Measurements from ENCODE around the gene RIN3. TPM values are rescaled to one million over a fixed set of nuclear protein-coding genes. Genes with fewer than 3 reads are reported as not detected.

RIN3 gene
- total RNA-seq, 1 donor from 2014 or later = 2.9 TPM

- Histone ChIP-seq H3K36me3 (ENCODE audit: control insufficient read depth, insufficient read depth, low read length) (peaks cover 1% of the 10 kb centered on the region), H3K27me3 (ENCODE audit: control insufficient read depth, insufficient read depth, low read length) (no peaks in the 10 kb centered on the region), H3K4me3 (ENCODE audit: low read depth, low read length) (no peak overlapping the region)
- DNase-seq (ENCODE audit: low read depth) (no peak), FAIRE-seq (no peak)
- TF ChIP-seq CTCF (IDR thresholded peaks at IDR 0.05; ENCODE audit: insufficient read depth, low read length, severe bottlenecking) = no peak
Measured at GRCh38 chr14:92686411-92686899, 172.9 kb downstream of the RIN3 start.

GRCh38 chr14:92686900-92687427, 173.4 kb downstream of the RIN3 start:
- peak; percentile 99 for TF ChIP-seq CTCF (IDR thresholded peaks at IDR 0.05; ENCODE audit: insufficient read depth, low read length, severe bottlenecking)
- peak; percentile 22 for DNase-seq (ENCODE audit: low read depth)
- Histone ChIP-seq H3K27me3 (ENCODE audit: control insufficient read depth, insufficient read depth, low read length) (no peaks in the 10 kb centered on the region), H3K36me3 (ENCODE audit: control insufficient read depth, insufficient read depth, low read length) (peaks cover 1% of the 10 kb centered on the region), H3K4me3 (ENCODE audit: low read depth, low read length) (peak overlapping the region; percentile 19)
- no peak for FAIRE-seq

GRCh38 chr14:92687681-92688433, 174.3 kb downstream of the RIN3 start:
- H3K4me3 ChIP-seq (ENCODE audit: low read depth, low read length) = peak overlapping the region; percentile 20
- no peak for DNase-seq (ENCODE audit: low read depth)
- FAIRE-seq = no peak
- H3K27me3 ChIP-seq (ENCODE audit: control insufficient read depth, insufficient read depth, low read length) = no peaks in the 10 kb centered on the region
- no peak for TF ChIP-seq CTCF (IDR thresholded peaks at IDR 0.05; ENCODE audit: insufficient read depth, low read length, severe bottlenecking)
- peaks cover 1% of the 10 kb centered on the region for H3K36me3 ChIP-seq (ENCODE audit: control insufficient read depth, insufficient read depth, low read length)

GRCh38 chr14:92688434-92689375, 175.1 kb downstream of the RIN3 start:
- no peak overlapping the region for H3K4me3 ChIP-seq (ENCODE audit: low read depth, low read length)
- FAIRE-seq = no peak

More at GRCh38 chr14:92688434-92689375, 175.1 kb downstream of the RIN3 start:
- no peak for TF ChIP-seq CTCF (IDR thresholded peaks at IDR 0.05; ENCODE audit: insufficient read depth, low read length, severe bottlenecking)
- H3K36me3 ChIP-seq (ENCODE audit: control insufficient read depth, insufficient read depth, low read length) = peaks cover 1% of the 10 kb centered on the region
- H3K27me3 ChIP-seq (ENCODE audit: control insufficient read depth, insufficient read depth, low read length) = no peaks in the 10 kb centered on the region
- no peak for DNase-seq (ENCODE audit: low read depth)
